ENCODE measurements around the gene TRPM5.

Gene TRPM5

GRCh38 chr11:2452321-2453012 is 8.2 kb upstream of the TRPM5 start:
- no peak for DNase-seq (ENCODE audit: low read depth, low spot score)

- DNase-seq (ENCODE audit: low read depth, low spot score), result no peak
Measured at GRCh38 chr11:2451916-2452315, 7.6 kb upstream of the TRPM5 start.

- no peak for DNase-seq (ENCODE audit: low read depth, low spot score)
Measured at GRCh38 chr11:2451336-2451735, 7.0 kb upstream of the TRPM5 start.

GRCh38 chr11:2450321-2451041 is 6.2 kb upstream of the TRPM5 start:
- no peak for DNase-seq (ENCODE audit: low read depth, low spot score)

GRCh38 chr11:2449548-2450320 is 5.4 kb upstream of the TRPM5 start:
- no peak for DNase-seq (ENCODE audit: low read depth, low spot score)

- no peak for DNase-seq (ENCODE audit: low read depth, low spot score)
Measured at GRCh38 chr11:2448661-2449547, 4.6 kb upstream of the TRPM5 start.

GRCh38 chr11:2447951-2448650 is 3.8 kb upstream of the TRPM5 start:
- no peak for DNase-seq (ENCODE audit: low read depth, low spot score)

GRCh38 chr11:2447253-2447950 is 3.1 kb upstream of the TRPM5 start:
- DNase-seq (ENCODE audit: low read depth, low spot score), result no peak

GRCh38 chr11:2446590-2447252 is 2.4 kb upstream of the TRPM5 start:
- DNase-seq (ENCODE audit: low read depth, low spot score), result no peak

- no peak for DNase-seq (ENCODE audit: low read depth, low spot score)
Measured at GRCh38 chr11:2445746-2446551, 1.6 kb upstream of the TRPM5 start.

GRCh38 chr11:2444821-2445745 is 769 bp upstream of the TRPM5 start, which contains the start of gene KCNQ1:
KCNQ1 (plus strand) TSS chr11:2445008; CDS start chr11:2445099, 91 bp downstream.
- no peak for DNase-seq (ENCODE audit: low read depth, low spot score)

- no peak for DNase-seq (ENCODE audit: low read depth, low spot score)
Measured at GRCh38 chr11:2443406-2443805, 908 bp downstream of the TRPM5 start.

- DNase-seq (ENCODE audit: low read depth, low spot score), result no peak
Measured at GRCh38 chr11:2442589-2442988, 1.7 kb downstream of the TRPM5 start.

- no peak for DNase-seq (ENCODE audit: low read depth, low spot score)
Measured at GRCh38 chr11:2441171-2441570, 3.1 kb downstream of the TRPM5 start.

- no peak for DNase-seq (ENCODE audit: low read depth, low spot score)
Measured at GRCh38 chr11:2440646-2441045, 3.7 kb downstream of the TRPM5 start.

GRCh38 chr11:2439820-2440219 is 4.5 kb downstream of the TRPM5 start:
- DNase-seq (ENCODE audit: low read depth, low spot score), result no peak

GRCh38 chr11:2437516-2437915 is 6.8 kb downstream of the TRPM5 start:
- DNase-seq (ENCODE audit: low read depth, low spot score), result no peak
